Measurements from ENCODE around the gene BCKDHA. TPM values are rescaled to one million over a fixed set of nuclear protein-coding genes. Genes with fewer than 3 reads are reported as not detected.
A peak's percentile ranks its signal among the peaks of the same experiment; 100 is the strongest.

The BCKDHA gene
- total RNA-seq, 4 donors from 2014 or later: 80.8 to 115 (median 84.1) TPM

- H3K4me1 ChIP-seq: peaks cover 0 to 32% of the 10 kb centered on the region in 2 donors
- H3K4me3 ChIP-seq: peak overlapping the region; percentile 67 to 76 (median 73)
- intact Hi-C loops (cut with DNase I; ENCODE audit: low total_unique reads) (loop anchor here (2.0 to 5.0 kb wide), 2 partner anchors 26 to 151 kb away; no protein-coding TSS in a partner anchor), in situ Hi-C loops (cut with MboI; ENCODE audit: low sequenced_read_pairs in 4 of 4) (no loop called here)
- peak in 1 of 2 donors; percentile 21 for ATAC-seq
- DNase-seq: peak in 1 of 2 donors; percentile 35
- peak in 3 of 5 experiments; percentile 19 to 54 (median 31) for TF ChIP-seq CTCF (IDR thresholded peaks at IDR 0.05 in 4 of 5, conservative IDR thresholded peaks at IDR 0.05 in 1 of 5)
- TF ChIP-seq POLR2A (IDR thresholded peaks at IDR 0.05): no peak
- no peaks in the 10 kb centered on the region for H3K9me3 ChIP-seq
- H3K27me3 ChIP-seq: peaks cover 27 to 51% (median 45%) of the 10 kb centered on the region in 3 donors
- peak overlapping the region; percentile 75 to 80 (median 80) for H3K27ac ChIP-seq
- no peaks in the 10 kb centered on the region for H3K36me3 ChIP-seq
These were observed 44.8 kb upstream of the BCKDHA start for GRCh38 chr19:41352609-41353465.

GRCh38 chr19:41353466-41354342 is 43.9 kb upstream of the BCKDHA start, which contains the start of gene TGFB1:
Gene TGFB1, minus strand, starts transcription at chr19:41353922. Its CDS starts 878 bp downstream, at chr19:41353044.
- TF ChIP-seq CTCF (IDR thresholded peaks at IDR 0.05 in 4 of 5, conservative IDR thresholded peaks at IDR 0.05 in 1 of 5) (peak; percentile 37 to 80 (median 77)), POLR2A (IDR thresholded peaks at IDR 0.05) (peak; percentile 40 to 58)
- in situ Hi-C loops (cut with MboI; ENCODE audit: low sequenced_read_pairs in 4 of 4): no loop called here
- ATAC-seq: peak; percentile 50 to 56
- intact Hi-C loops (cut with DNase I; ENCODE audit: low total_unique reads): loop anchor here (2.0 to 5.0 kb wide), 2 partner anchors 27 to 151 kb away; no protein-coding TSS in a partner anchor
- no peaks in the 10 kb centered on the region for H3K9me3 ChIP-seq
- peaks cover 27 to 48% (median 45%) of the 10 kb centered on the region in 3 donors for H3K27me3 ChIP-seq
- H3K4me1 ChIP-seq: peaks cover 0 to 32% of the 10 kb centered on the region in 2 donors
- peak within 1 kb of the TSS; percentile 67 to 76 (median 73) for H3K4me3 ChIP-seq
- DNase-seq: peak; percentile 63
- peak within 1 kb of the TSS; percentile 75 to 80 (median 80) for H3K27ac ChIP-seq
- no peaks in the 10 kb centered on the region for H3K36me3 ChIP-seq

- DNase-seq (no peak), ATAC-seq (no peak)
- Histone ChIP-seq H3K27me3 (peaks cover 27 to 48% (median 45%) of the 10 kb centered on the region in 3 donors), H3K27ac (peak overlapping the region; percentile 75 to 80 (median 80)), H3K4me3 (peak overlapping the region; percentile 67 to 76 (median 73)), H3K9me3 (no peaks in the 10 kb centered on the region), H3K4me1 (peaks cover 0 to 32% of the 10 kb centered on the region in 2 donors), H3K36me3 (no peaks in the 10 kb centered on the region)
- in situ Hi-C loops (cut with MboI; ENCODE audit: low sequenced_read_pairs in 4 of 4): no loop called here
- TF ChIP-seq POLR2A (IDR thresholded peaks at IDR 0.05) (no peak), CTCF (IDR thresholded peaks at IDR 0.05 in 4 of 5, conservative IDR thresholded peaks at IDR 0.05 in 1 of 5) (no peak)
- intact Hi-C loops (cut with DNase I; ENCODE audit: low total_unique reads): loop anchor here (5.0 kb wide), 1 partner anchor 152 kb away; no protein-coding TSS in a partner anchor
These were observed 43.2 kb upstream of the BCKDHA start for GRCh38 chr19:41354343-41354953.

- no peak for ATAC-seq
- H3K27me3 ChIP-seq: peaks cover 27 to 45% (median 43%) of the 10 kb centered on the region in 3 donors
- no peaks in the 10 kb centered on the region for H3K9me3 ChIP-seq
- H3K36me3 ChIP-seq: no peaks in the 10 kb centered on the region
- in situ Hi-C loops (cut with MboI; ENCODE audit: low sequenced_read_pairs in 4 of 4) (no loop called here), intact Hi-C loops (cut with DNase I; ENCODE audit: low total_unique reads) (no loop called here)
- no peak overlapping the region for H3K4me3 ChIP-seq
- H3K27ac ChIP-seq: peak overlapping the region in 3 of 4 donors; percentile 33 to 79 (median 50)
- peaks cover 0 to 32% of the 10 kb centered on the region in 2 donors for H3K4me1 ChIP-seq
- DNase-seq: no peak
- TF ChIP-seq POLR2A (IDR thresholded peaks at IDR 0.05) (no peak), CTCF (IDR thresholded peaks at IDR 0.05 in 4 of 5, conservative IDR thresholded peaks at IDR 0.05 in 1 of 5) (no peak)
These were observed 42.6 kb upstream of the BCKDHA start for GRCh38 chr19:41355035-41355434.

All from gastrocnemius medialis (tissue), 4 donors.